HEK293 (cell line): ENCODE results near the gene PTPRR.

Experiments
- ZNF2 ChIP-seq: fragments of 450-650 bp; formaldehyde crosslinking; IDR thresholded peaks from 2 replicates; pipeline ENCODE4 v1.5.1; 2016; ENCODE audit warnings: missing biosample characterization, missing genetic modification characterization
- ZNF274 ChIP-seq, 2 experiments: fragments of 200-500 bp in 1 of 2; fragments of 450-650 bp in 1 of 2; sonication (Bioruptor generic) in 1 of 2; formaldehyde crosslinking in 1 of 2; IDR thresholded peaks; 2 replicates each; pipeline versions ENCODE4 v1.5.1 to v1.6.1; 2014 to 2016; ENCODE audit warnings: borderline replicate concordance in 1 of 2, inconsistent platforms in 1 of 2, low read length in 1 of 2, missing biosample characterization in 1 of 2, missing genetic modification characterization in 1 of 2
- ZNF518A ChIP-seq: fragments of 450-650 bp; formaldehyde crosslinking; conservative IDR thresholded peaks from 2 replicates; pipeline ENCODE4 v1.5.1; 2016; ENCODE audit warnings: low read depth, missing biosample characterization, missing genetic modification characterization
- ZNF76 ChIP-seq: fragments of 450-650 bp; formaldehyde crosslinking; IDR thresholded peaks from 2 replicates; pipeline ENCODE4; 2016; ENCODE audit warnings: low read depth, missing biosample characterization, missing genetic modification characterization, borderline replicate concordance
- ZNF792 ChIP-seq: fragments of 450-650 bp; formaldehyde crosslinking; IDR thresholded peaks from 2 replicates; pipeline ENCODE4 v1.5.1; 2016; ENCODE audit warnings: missing biosample characterization, missing genetic modification characterization
- ZSCAN4 ChIP-seq: fragments of 450-650 bp; formaldehyde crosslinking; IDR thresholded peaks from 2 replicates; pipeline ENCODE4 v1.5.1; 2017; ENCODE audit warnings: missing biosample characterization, missing genetic modification characterization
- TF ChIP-seq, protein P1 (sequence below): fragments of 450-650 bp; formaldehyde crosslinking; IDR thresholded peaks from 2 replicates; pipeline ENCODE4 v1.5.1; 2016; ENCODE audit warnings: missing biosample characterization, missing genetic modification characterization

GRCh38 chr12:70948976-70949336 lies 28.4 kb upstream of the PTPRR start:
- TF ChIP-seq ZNF518A (tag by site-specific recombination) (no peak), ZSCAN4 (tag by site-specific recombination) (no peak), ZNF274 (IDR thresholded peaks at IDR 0.05; ENCODE audit: low read length) (no peak), ZNF274 (tag by site-specific recombination; IDR thresholded peaks at IDR 0.05; ENCODE audit: borderline replicate concordance) (no peak), ZNF76 (tag by site-specific recombination) (no peak), ZNF792 (tag by site-specific recombination) (no peak), ZNF2 (no peak)
- TF ChIP-seq, protein P1, sequence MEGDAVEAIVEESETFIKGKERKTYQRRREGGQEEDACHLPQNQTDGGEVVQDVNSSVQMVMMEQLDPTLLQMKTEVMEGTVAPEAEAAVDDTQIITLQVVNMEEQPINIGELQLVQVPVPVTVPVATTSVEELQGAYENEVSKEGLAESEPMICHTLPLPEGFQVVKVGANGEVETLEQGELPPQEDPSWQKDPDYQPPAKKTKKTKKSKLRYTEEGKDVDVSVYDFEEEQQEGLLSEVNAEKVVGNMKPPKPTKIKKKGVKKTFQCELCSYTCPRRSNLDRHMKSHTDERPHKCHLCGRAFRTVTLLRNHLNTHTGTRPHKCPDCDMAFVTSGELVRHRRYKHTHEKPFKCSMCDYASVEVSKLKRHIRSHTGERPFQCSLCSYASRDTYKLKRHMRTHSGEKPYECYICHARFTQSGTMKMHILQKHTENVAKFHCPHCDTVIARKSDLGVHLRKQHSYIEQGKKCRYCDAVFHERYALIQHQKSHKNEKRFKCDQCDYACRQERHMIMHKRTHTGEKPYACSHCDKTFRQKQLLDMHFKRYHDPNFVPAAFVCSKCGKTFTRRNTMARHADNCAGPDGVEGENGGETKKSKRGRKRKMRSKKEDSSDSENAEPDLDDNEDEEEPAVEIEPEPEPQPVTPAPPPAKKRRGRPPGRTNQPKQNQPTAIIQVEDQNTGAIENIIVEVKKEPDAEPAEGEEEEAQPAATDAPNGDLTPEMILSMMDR, result no peak
